Thyroid gland (tissue), 4 donors: ENCODE data around the gene NXF3.
"Not testable (repeated sequence)": the region's sequence is repeated elsewhere in the genome, so short reads cannot be mapped to it uniquely, and the experiment has no call there.

ENCODE experiments used
- POLR2A ChIP-seq, 2 donors: fragments of 450-650 bp; IDR thresholded peaks; one replicate each; pipeline ENCODE4 v1.6.1; 2017; ENCODE audit warnings: antibody characterized with exemption in 2 of 2, mild to moderate bottlenecking in 2 of 2, moderate library complexity in 1 of 2
- TF ChIP-seq, protein P1 (sequence below), 6 experiments: fragments of 200-600 bp in 3 of 6; fragments of 450-650 bp in 3 of 6; sonication (generic) in 3 of 6; IDR thresholded peaks; one replicate each; pipeline ENCODE4 v1.5.1; 2016 to 2019; ENCODE audit warnings: antibody characterized with exemption in 6 of 6, mild to moderate bottlenecking in 2 of 6, inconsistent platforms in 1 of 6, moderate library complexity in 1 of 6

GRCh38 chrX:103109497-103109896, 16.6 kb upstream of the NXF3 start:
- TF ChIP-seq, protein P1, sequence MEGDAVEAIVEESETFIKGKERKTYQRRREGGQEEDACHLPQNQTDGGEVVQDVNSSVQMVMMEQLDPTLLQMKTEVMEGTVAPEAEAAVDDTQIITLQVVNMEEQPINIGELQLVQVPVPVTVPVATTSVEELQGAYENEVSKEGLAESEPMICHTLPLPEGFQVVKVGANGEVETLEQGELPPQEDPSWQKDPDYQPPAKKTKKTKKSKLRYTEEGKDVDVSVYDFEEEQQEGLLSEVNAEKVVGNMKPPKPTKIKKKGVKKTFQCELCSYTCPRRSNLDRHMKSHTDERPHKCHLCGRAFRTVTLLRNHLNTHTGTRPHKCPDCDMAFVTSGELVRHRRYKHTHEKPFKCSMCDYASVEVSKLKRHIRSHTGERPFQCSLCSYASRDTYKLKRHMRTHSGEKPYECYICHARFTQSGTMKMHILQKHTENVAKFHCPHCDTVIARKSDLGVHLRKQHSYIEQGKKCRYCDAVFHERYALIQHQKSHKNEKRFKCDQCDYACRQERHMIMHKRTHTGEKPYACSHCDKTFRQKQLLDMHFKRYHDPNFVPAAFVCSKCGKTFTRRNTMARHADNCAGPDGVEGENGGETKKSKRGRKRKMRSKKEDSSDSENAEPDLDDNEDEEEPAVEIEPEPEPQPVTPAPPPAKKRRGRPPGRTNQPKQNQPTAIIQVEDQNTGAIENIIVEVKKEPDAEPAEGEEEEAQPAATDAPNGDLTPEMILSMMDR (IDR thresholded peaks at IDR 0.05) = not testable (repeated sequence)
- TF ChIP-seq POLR2A (IDR thresholded peaks at IDR 0.05) = not testable (repeated sequence)
